Naive thymus-derived CD4-positive, alpha-beta T cell (primary cell): ENCODE measurements around the gene PAX8. TPM values are rescaled to one million over a fixed set of nuclear protein-coding genes. Genes with fewer than 3 reads are reported as not detected.

Source experiments
- ATAC-seq: fragments of 150-1000 bp; cut with Tn5 transposase; 2 replicates; pipeline ENCODE4 v1.10.0; 2021; ENCODE audit warnings: mild to moderate bottlenecking, moderate library complexity
- CTCF ChIA-PET: fragments of 350-600 bp; sonication (Branson Sonifier 250); formaldehyde crosslinking; loops from one replicate; lab custom pipeline; 2021; ENCODE audit warnings: antibody characterized with exemption; lab: Charles Lee
- POLR2A ChIA-PET: fragments of 350-600 bp; sonication (Branson Sonifier 250); formaldehyde crosslinking; loops from one replicate; lab custom pipeline; 2021; ENCODE audit warnings: antibody characterized with exemption, inconsistent platforms; lab: Charles Lee
- DNase-seq, 9 donors: peaks; one replicate each; pipeline versions ENCODE4 v3.0.0 to v3.0.0-alpha.2; 2020 to 2022; ENCODE audit warnings: mixed read lengths in 1 of 9
- H3K27ac ChIP-seq: one replicate; pipeline ENCODE4 v1.7.0; 2013; ENCODE audit warnings: mild to moderate bottlenecking, low read depth, low read length, moderate library complexity
- H3K27me3 ChIP-seq, 2 donors: one replicate each; pipeline ENCODE4 v1.7.0; 2013; ENCODE audit warnings: low read length in 2 of 2, mild to moderate bottlenecking in 2 of 2, moderate library complexity in 2 of 2; ENCODE audit not compliant: control insufficient read depth in 2 of 2, insufficient read depth in 2 of 2
- H3K36me3 ChIP-seq, 3 experiments: 1 replicate in 2 of 3; 2 replicates in 1 of 3; pipeline ENCODE4 v1.7.0; 2013; ENCODE audit warnings: low read length in 3 of 3, mild to moderate bottlenecking in 3 of 3, moderate library complexity in 1 of 3; ENCODE audit not compliant: insufficient read depth in 3 of 3, control insufficient read depth in 2 of 3
- H3K4me1 ChIP-seq, 2 donors: one replicate each; pipeline ENCODE4 v1.7.0; 2013; ENCODE audit warnings: low read length in 2 of 2, mild to moderate bottlenecking in 2 of 2, moderate library complexity in 1 of 2; ENCODE audit not compliant: control insufficient read depth in 2 of 2, insufficient read depth in 2 of 2
- H3K4me3 ChIP-seq: 2 replicates; pipeline ENCODE4 v1.7.0; 2013; ENCODE audit warnings: mild to moderate bottlenecking, low read length
- H3K9me3 ChIP-seq, 3 experiments: 1 replicate in 2 of 3; 2 replicates in 1 of 3; pipeline ENCODE4 v1.7.0; 2013; ENCODE audit warnings: low read length in 3 of 3; ENCODE audit not compliant: control insufficient read depth in 2 of 3
- H3K27ac Mint-ChIP-seq, 9 donors: one replicate each; pipeline ENCODE4 v1.8.0; 2020 to 2022; ENCODE audit warnings: mixed read lengths in 9 of 9, mild to moderate bottlenecking in 8 of 9, moderate library complexity in 5 of 9, inconsistent platforms in 2 of 9
- H3K27me3 Mint-ChIP-seq, 5 donors: one replicate each; pipeline ENCODE4 v1.8.0; 2021 to 2022; ENCODE audit warnings: mixed read lengths in 5 of 5, mild to moderate bottlenecking in 1 of 5
- H3K36me3 Mint-ChIP-seq, 5 donors: one replicate each; pipeline ENCODE4 v1.8.0; 2020 to 2022; ENCODE audit warnings: mixed read lengths in 5 of 5, mild to moderate bottlenecking in 3 of 5, inconsistent platforms in 1 of 5
- H3K4me1 Mint-ChIP-seq, 7 donors: one replicate each; pipeline ENCODE4 v1.8.0; 2020 to 2022; ENCODE audit warnings: mixed read lengths in 7 of 7, mild to moderate bottlenecking in 3 of 7, inconsistent platforms in 1 of 7
- H3K4me3 Mint-ChIP-seq, 10 donors: one replicate each; pipeline ENCODE4 v1.8.0; 2020 to 2022; ENCODE audit warnings: mild to moderate bottlenecking in 10 of 10, mixed read lengths in 10 of 10, moderate library complexity in 6 of 10, inconsistent platforms in 2 of 10
- H3K9me3 Mint-ChIP-seq, 11 donors: one replicate each; pipeline ENCODE4 v1.8.0; 2020 to 2022; ENCODE audit warnings: mixed read lengths in 11 of 11, mild to moderate bottlenecking in 4 of 11, inconsistent platforms in 1 of 11, moderate library complexity in 1 of 11
- intact Hi-C, 2 donors: fragments of 100-400 bp; cut with micrococcal nuclease; formaldehyde crosslinking; loops; one replicate each; pipeline ENCODE4 v1.15.1; 2023
- polyA plus RNA-seq, 2 donors: library from polyadenylated mRNA; unstranded; fragments of 300-500 nt; fragmentation: Illumina TruSeq; gene quantifications; one replicate each; pipeline ENCODE4 v1.2.3, GENCODE V29; 2021
- total RNA-seq, 6 experiments: library from RNA in 5 of 6; stranded (reverse) in 5 of 6; gene quantifications; 1 replicate in 5 of 6; 2 replicates in 1 of 6; pipeline ENCODE4 v1.2.3 and lab custom pipeline; 2021 to 2026

PAX8 gene
- total and polyA plus RNA-seq, 7 experiments from 2014 or later: 0.09 to 1.5 (median 1.2) TPM

DNA sequence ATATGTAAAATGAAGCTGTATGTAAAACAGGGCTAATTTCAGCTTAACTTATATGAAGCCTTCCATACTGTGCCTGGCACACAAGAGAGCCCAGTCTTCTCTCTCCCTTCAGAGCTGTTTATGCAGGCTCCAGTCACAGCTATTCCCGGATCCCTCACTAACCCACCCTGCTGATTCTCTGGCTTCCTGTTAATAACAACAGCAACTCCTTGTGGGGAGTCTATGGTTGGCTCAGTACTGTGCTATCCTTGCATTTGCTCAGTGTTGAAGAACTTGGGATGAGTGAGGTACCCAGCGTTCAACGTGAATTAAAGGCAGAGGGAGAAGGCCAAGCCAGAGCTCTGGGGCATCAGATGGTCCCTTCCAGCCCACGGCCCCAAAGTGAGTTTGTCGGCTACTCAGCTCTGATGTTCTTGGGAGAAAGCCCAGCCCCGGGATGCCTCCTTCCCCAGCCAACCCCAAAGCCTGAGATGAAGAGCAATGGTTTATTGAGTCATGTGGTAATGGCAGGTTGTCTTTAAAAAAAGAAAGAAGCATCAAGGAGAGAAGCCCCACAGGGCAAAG is 61.7 kb downstream of the PAX8 start:
- Histone ChIP-seq H3K27ac (no peak overlapping the region), H3K4me3 (no peak overlapping the region), H3K9me3 (no peaks in the 10 kb centered on the region), H3K27me3 (no peaks in the 10 kb centered on the region), H3K36me3 (no peaks in the 10 kb centered on the region), H3K4me1 (peaks cover 0 to 9% of the 10 kb centered on the region in 2 donors)
- ChIA-PET CTCF (interaction anchor here (1.1 to 1.5 kb wide), 2 partner anchors 79 to 153 kb away, joined by 3 to 4 read pairs; no protein-coding TSS in a partner anchor), POLR2A (interaction anchor here (0.6 to 1.0 kb wide), 2 partner anchors 10 to 12 kb away, joined by 3 read pairs; no protein-coding TSS in a partner anchor)
- intact Hi-C loops: no loop called here
- Mint-ChIP-seq H3K4me3 (peak overlapping the region in 2 of 10 donors; percentile 44 to 49), H3K4me1 (peaks cover 19 to 31% (median 23%) of the 10 kb centered on the region in 7 donors), H3K9me3 (peaks cover 0 to 2% (median 0%) of the 10 kb centered on the region in 11 donors), H3K27ac (peak overlapping the region in 2 of 9 donors; percentile 55 to 82), H3K36me3 (no peaks in the 10 kb centered on the region), H3K27me3 (peaks cover 0 to 6% (median 0%) of the 10 kb centered on the region in 5 donors)
- ATAC-seq: no peak
- DNase-seq: no peak

DNA sequence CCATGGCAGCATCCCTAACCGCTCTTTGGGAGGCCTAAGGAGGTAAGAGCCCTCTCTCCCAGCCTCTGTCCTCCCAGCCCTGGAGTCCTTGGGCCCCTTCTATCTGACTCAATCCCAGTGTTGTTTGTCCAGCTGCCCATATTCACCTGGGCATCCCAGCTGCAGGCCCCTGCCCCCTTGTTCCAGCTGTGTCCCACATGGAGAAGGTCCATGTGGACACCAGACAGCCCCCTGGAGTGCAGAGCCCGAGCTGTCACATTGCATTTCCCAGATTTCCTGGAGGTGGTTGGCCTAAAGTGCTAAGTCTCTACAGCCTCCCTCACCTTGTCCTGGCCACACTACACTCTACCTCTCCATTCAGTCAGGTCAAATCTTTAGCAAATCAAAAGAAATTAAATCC is 62.4 kb downstream of the PAX8 start:
- DNase-seq (no peak), ATAC-seq (no peak)
- Mint-ChIP-seq H3K27me3 (peaks cover 0 to 4% (median 0%) of the 10 kb centered on the region in 5 donors), H3K27ac (no peak overlapping the region), H3K9me3 (peaks cover 0 to 2% (median 0%) of the 10 kb centered on the region in 11 donors), H3K4me3 (no peak overlapping the region), H3K36me3 (no peaks in the 10 kb centered on the region), H3K4me1 (peaks cover 19 to 33% (median 23%) of the 10 kb centered on the region in 7 donors)
- ChIA-PET POLR2A (interaction anchor here (1.0 kb wide), 1 partner anchor 10 kb away, joined by 3 read pairs; no protein-coding TSS in a partner anchor), CTCF (interaction anchor here (1.1 kb wide), 1 partner anchor 154 kb away, joined by 3 read pairs; no protein-coding TSS in a partner anchor)
- no peak overlapping the region for H3K27ac ChIP-seq
- intact Hi-C loops: no loop called here
- H3K4me3 ChIP-seq: no peak overlapping the region
- no peaks in the 10 kb centered on the region for H3K9me3 ChIP-seq
- no peaks in the 10 kb centered on the region for H3K27me3 ChIP-seq
- no peaks in the 10 kb centered on the region for H3K36me3 ChIP-seq
- H3K4me1 ChIP-seq: peaks cover 0 to 9% of the 10 kb centered on the region in 2 donors

DNA sequence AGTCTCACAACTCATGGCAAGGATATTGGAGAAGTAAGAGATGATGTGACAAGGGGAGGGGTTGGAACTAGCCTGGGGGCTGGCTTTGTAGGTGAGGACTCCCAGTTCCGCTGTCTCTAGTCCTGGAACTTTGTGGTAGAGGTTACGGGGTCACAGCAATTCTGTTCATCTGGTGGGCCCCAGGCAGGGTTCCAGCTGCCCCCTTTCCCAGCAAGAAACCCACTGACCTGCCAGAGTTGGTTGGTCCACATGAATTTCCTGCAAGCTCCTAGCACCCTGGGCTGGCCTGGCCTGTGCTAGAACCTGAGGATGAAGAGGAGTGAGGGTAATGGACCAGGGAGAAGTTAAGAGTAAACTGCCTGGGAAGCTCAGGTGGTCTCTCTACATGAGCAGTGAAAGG is 63.7 kb downstream of the PAX8 start:
- Histone ChIP-seq H3K4me3 (no peak overlapping the region), H3K27ac (no peak overlapping the region), H3K4me1 (peaks cover 0 to 9% of the 10 kb centered on the region in 2 donors), H3K27me3 (no peaks in the 10 kb centered on the region), H3K36me3 (no peaks in the 10 kb centered on the region), H3K9me3 (no peaks in the 10 kb centered on the region)
- H3K4me1 Mint-ChIP-seq: peaks cover 19 to 34% (median 23%) of the 10 kb centered on the region in 7 donors
- H3K4me3 Mint-ChIP-seq: no peak overlapping the region
- H3K36me3 Mint-ChIP-seq: no peaks in the 10 kb centered on the region
- POLR2A ChIA-PET: no interaction called here
- ATAC-seq (no peak), DNase-seq (no peak)
- H3K9me3 Mint-ChIP-seq: peaks cover 0 to 2% (median 0%) of the 10 kb centered on the region in 11 donors
- intact Hi-C loops: no loop called here
- H3K27me3 Mint-ChIP-seq: peaks cover 0 to 4% (median 0%) of the 10 kb centered on the region in 5 donors
- CTCF ChIA-PET: no interaction called here
- H3K27ac Mint-ChIP-seq: peak overlapping the region in 1 of 9 donors; percentile 59

DNA sequence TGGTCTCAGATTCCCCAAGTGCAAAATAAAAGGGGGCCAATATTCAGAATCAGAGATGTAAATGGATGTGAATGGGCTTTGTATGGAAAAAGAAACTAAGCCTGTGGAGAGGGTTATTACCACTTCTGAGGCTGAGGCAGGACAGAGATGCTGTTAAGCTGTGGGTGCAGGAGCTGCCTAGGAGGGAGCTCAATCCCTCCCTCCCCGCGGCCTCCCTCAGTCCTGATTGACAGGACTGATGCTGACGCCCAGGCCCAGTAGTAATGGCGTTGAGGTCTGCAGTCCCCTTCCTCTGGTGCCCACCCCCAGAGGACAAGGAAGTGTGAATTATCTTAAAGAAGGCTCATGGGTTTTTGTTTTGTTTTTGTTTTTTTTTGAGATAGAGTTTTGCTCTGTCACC is 64.6 kb downstream of the PAX8 start:
- Mint-ChIP-seq H3K27me3 (peaks cover 0 to 4% (median 0%) of the 10 kb centered on the region in 5 donors), H3K27ac (no peak overlapping the region), H3K4me3 (no peak overlapping the region), H3K4me1 (peaks cover 19 to 31% (median 23%) of the 10 kb centered on the region in 7 donors), H3K36me3 (no peaks in the 10 kb centered on the region), H3K9me3 (peaks cover 0 to 2% (median 0%) of the 10 kb centered on the region in 11 donors)
- no peak overlapping the region for H3K4me3 ChIP-seq
- no peaks in the 10 kb centered on the region for H3K9me3 ChIP-seq
- no peaks in the 10 kb centered on the region for H3K27me3 ChIP-seq
- DNase-seq (no peak), ATAC-seq (no peak)
- peaks cover 0 to 9% of the 10 kb centered on the region in 2 donors for H3K4me1 ChIP-seq
- CTCF ChIA-PET: interaction anchor here (1.2 kb wide), 1 partner anchor 9 kb away, joined by 4 read pairs; no protein-coding TSS in a partner anchor
- H3K27ac ChIP-seq: no peak overlapping the region
- intact Hi-C loops: no loop called here
- no peaks in the 10 kb centered on the region for H3K36me3 ChIP-seq
- POLR2A ChIA-PET: no interaction called here

DNA sequence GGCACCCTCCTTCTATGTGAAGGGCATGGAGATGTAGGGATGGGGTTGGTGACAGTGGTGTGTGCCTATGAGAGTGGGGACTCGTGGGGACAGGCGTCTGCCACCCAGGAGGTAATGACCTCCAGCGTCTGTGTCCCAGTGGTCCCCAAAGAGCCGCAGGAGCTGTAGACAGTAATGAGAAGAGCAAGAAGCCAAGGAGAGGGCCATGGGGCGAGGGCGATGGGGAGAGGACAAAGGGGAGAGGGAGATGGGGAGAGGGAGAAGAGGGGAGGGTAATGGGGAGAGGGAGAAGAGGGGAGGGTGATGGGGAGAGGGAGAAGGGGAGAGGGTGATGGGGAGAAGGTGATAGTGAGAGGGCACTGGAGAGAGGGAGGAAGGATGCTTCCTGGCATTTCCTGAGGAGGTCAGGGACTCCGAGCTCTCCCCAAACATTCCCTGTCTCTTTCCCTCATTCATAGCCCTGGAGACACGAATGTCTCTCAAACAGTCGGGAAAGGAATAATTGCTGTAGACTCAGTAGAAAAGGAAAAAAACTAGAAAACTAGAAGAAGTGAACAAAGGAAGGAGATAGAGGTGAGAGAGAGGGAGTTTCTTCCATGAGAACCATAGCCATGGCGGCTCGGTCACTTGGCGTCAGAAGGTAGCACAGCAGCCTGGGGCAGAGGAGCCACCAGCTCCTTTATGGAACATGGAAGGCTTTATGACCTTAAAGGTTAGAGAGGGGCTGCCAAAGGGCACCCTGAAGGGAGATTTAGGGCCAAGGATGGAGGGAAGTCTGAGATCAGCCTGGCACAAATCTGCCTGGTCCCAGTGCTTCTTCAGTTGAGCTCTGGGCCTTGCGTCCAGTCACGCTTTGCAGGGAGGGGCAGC is 65.4 kb downstream of the PAX8 start:
- H3K27me3 ChIP-seq: no peaks in the 10 kb centered on the region
- no peak overlapping the region for H3K4me3 Mint-ChIP-seq
- no peaks in the 10 kb centered on the region for H3K36me3 Mint-ChIP-seq
- no peak for DNase-seq
- H3K4me3 ChIP-seq: no peak overlapping the region
- intact Hi-C loops: no loop called here
- peaks cover 0 to 4% (median 0%) of the 10 kb centered on the region in 5 donors for H3K27me3 Mint-ChIP-seq
- H3K27ac ChIP-seq: no peak overlapping the region
- ChIA-PET POLR2A (no interaction called here), CTCF (interaction anchor here (1.2 kb wide), 1 partner anchor 8 kb away, joined by 4 read pairs; no protein-coding TSS in a partner anchor)
- no peaks in the 10 kb centered on the region for H3K36me3 ChIP-seq
- peaks cover 0 to 2% (median 0%) of the 10 kb centered on the region in 11 donors for H3K9me3 Mint-ChIP-seq
- ATAC-seq: no peak
- H3K27ac Mint-ChIP-seq: no peak overlapping the region
- H3K4me1 ChIP-seq: peaks cover 0 to 9% of the 10 kb centered on the region in 2 donors
- H3K4me1 Mint-ChIP-seq: peaks cover 14 to 26% (median 20%) of the 10 kb centered on the region in 7 donors
- no peaks in the 10 kb centered on the region for H3K9me3 ChIP-seq

DNA sequence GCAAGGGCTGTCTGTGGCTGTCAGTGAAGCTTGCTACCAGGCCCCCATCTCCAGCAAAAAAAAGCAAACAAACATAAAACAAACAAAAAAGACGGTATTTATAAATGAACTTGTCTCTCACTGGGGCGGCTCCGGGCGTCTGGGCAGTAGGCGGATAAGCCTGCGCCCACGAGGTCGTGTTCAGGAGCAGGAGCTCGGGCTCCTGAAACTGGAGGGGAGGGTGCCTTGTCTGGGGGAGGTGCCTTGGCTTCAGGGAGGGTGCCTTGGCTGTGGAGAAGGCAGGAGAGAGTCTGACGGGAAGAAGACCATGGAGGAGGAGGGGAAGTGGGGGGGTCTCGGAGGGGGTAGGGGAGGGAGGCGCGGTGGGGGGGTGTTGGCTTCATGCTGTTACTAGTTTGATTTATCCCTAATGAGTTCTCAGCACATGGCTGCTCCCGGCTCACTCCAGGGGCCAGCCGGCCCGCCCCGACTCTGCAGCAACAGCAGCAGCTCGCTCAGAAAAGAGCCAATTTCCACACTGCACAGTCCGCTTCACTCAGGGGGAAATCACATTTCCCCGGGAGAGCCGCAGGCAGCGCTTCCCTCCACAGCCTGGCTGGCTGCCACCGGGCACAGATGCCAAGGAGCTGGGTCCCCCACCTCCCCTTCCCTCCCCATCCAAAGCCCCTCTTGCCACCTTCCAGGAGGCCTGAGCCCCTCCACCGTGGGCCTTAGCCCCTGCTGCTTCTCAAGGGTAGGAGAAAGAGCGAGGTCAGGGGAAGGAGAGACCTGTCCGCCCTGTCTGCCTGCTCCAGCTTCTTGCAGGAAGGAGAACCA is 66.3 kb downstream of the PAX8 start:
- peaks cover 0 to under 1% of the 10 kb centered on the region in 2 donors for H3K4me1 ChIP-seq
- no peaks in the 10 kb centered on the region for H3K36me3 Mint-ChIP-seq
- H3K27ac ChIP-seq: no peak overlapping the region
- ATAC-seq: no peak
- no peaks in the 10 kb centered on the region for H3K36me3 ChIP-seq
- H3K4me3 Mint-ChIP-seq: no peak overlapping the region
- no peak overlapping the region for H3K27ac Mint-ChIP-seq
- ChIA-PET CTCF (no interaction called here), POLR2A (no interaction called here)
- peaks cover 10 to 20% (median 15%) of the 10 kb centered on the region in 7 donors for H3K4me1 Mint-ChIP-seq
- intact Hi-C loops: no loop called here
- no peak for DNase-seq
- H3K9me3 Mint-ChIP-seq: peaks cover 0 to 2% (median 0%) of the 10 kb centered on the region in 11 donors
- no peaks in the 10 kb centered on the region for H3K27me3 ChIP-seq
- H3K9me3 ChIP-seq: no peaks in the 10 kb centered on the region
- H3K27me3 Mint-ChIP-seq: peaks cover 0 to 4% (median 0%) of the 10 kb centered on the region in 5 donors
- no peak overlapping the region for H3K4me3 ChIP-seq
